CD4-positive, alpha-beta T cell treated with Interleukin-4 for 1 hour (primary cell): ENCODE data around the gene OR2V2.
"Not testable (repeated sequence)": the region's sequence is repeated elsewhere in the genome, so short reads cannot be mapped to it uniquely, and the experiment has no call there.

ENCODE experiments used
- DNase-seq, 2 donors: peaks; one replicate each; pipeline ENCODE4 v3.0.0-alpha.2; 2020 to 2022

The OR2V2 gene

GRCh38 chr5:181170996-181171395 is 23.6 kb downstream of the OR2V2 start:
- DNase-seq: no peak

GRCh38 chr5:181171782-181172181 is 24.4 kb downstream of the OR2V2 start:
- DNase-seq: no peak

- DNase-seq: peak in 1 of 2 donors; percentile 55
These were observed 25.6 kb downstream of the OR2V2 start for GRCh38 chr5:181173027-181173419.

- peak; percentile 67 to 70 for DNase-seq
These were observed 26.3 kb downstream of the OR2V2 start for GRCh38 chr5:181173420-181174342.

GRCh38 chr5:181176254-181176952 is 29.0 kb downstream of the OR2V2 start:
- DNase-seq: no peak

DNA sequence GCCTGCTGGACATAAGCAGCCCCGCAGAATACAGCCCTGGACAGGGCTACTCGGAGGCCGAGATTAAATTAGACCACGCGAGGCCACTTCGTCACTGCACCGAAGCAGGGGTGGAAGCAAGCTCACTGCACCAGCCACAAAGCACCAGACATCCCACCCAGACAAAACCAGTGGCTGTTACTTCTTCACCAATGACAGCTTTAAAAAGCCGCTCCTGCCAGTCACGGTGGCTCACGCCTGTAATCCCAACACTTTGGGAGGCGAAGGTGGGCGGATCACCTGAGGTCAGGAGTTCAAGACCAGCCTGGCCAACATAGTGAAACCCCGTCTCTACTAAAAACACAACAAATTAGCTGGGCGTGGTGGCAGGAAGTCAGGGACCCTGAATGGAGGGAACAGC is 30.2 kb downstream of the OR2V2 start:
- DNase-seq: not testable (repeated sequence)

DNA sequence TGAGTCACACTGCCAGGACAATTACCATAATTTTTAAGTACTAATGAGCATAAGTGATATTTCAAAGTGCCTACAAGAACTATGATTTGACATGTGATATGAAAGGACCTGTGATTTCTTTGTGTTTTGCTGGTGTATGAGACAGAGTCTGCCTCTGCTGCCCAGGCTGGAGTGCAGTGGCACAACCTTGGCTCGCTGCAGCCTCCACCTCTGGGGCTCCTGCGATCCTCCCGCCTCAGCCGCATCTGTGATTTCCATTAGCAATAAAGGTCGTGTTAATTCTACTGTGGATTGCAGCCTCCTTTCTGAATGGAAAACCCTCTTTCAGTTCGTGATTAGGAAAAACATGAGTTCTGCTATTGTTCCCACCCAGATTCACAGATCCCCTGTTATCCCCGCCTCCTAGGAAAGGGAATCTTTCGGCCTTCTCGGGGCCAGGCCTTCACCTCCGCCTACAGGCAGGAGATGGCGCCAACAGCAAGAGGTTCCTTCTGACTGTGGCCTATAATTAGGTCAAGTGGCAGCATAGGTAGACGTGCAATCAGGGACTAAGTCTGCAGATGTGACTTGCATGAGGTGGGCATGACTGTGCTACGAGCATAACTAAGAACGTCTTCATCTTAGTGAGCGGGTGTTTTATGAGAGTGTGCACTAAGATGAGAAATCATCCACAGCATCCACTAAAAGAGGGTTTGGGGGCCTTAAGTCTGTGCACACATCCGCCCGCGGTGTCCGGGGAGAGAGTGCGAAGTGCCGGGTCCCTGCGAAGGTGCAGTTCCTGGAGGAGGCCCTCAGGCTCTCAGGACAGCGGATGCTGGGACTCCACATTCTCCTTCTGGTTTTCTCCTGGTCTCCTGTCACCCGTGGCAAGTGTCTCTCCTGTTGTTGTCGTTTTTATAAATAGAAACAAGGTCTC is 34.5 kb downstream of the OR2V2 start:
- DNase-seq: peak; percentile 80 to 81

DNA sequence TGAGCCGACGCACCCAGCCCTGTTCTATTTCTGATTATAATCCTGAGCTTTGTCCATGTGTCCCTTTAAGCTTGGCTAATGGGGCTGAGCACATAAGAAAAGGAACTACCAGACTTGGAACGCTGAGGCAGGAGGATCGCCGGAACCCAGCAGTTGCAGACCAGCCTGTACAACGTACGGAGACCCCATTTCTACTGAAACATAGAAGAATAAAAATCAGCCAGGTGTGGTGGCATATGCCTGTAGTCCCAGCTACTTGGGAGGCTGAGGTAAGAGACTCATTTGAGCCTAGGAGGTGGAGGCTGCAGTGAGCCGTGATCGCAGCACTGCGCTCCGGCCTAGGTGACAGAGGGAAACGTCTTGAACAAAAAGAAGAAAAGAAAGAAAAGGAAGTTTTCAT is 35.3 kb downstream of the OR2V2 start:
- DNase-seq: no peak

DNA sequence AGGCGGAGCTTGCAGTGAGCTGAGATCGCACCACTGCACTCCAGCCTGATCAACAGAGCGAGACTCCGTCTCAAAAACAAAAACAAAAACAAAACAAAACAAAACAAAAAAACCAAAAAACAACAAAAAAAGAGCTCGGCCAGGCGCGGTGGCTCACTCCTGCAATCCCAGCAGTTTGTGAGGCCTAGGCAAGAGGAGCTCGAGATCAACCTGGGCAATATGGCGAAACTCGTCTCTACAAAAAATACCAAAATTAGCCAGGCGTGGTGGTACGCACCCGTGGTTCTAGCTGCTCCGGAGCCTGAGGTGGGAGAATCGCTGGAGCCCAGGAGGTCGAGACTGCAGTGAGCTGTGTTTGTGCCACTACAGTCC is 37.4 kb downstream of the OR2V2 start:
- no peak for DNase-seq

DNA sequence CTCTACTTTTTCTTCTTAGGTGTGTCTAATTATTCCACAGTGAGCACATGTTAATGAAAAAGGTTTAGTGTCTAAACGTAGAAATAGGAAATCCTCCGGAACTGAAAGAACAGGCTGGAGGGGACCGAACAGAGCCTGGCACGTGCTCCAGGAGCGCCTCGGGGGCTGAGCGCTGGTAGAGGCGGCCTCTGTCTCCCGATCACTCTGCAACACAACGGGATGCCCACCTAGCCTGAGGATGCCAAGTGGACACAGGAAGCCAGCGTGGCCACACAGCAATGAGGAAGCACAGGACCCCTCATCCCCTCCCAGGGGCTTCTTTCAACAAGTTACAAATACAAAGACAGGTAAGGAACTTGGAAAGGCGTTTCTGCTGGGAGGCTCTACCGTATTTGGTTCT is 38.2 kb downstream of the OR2V2 start:
- no peak for DNase-seq

DNA sequence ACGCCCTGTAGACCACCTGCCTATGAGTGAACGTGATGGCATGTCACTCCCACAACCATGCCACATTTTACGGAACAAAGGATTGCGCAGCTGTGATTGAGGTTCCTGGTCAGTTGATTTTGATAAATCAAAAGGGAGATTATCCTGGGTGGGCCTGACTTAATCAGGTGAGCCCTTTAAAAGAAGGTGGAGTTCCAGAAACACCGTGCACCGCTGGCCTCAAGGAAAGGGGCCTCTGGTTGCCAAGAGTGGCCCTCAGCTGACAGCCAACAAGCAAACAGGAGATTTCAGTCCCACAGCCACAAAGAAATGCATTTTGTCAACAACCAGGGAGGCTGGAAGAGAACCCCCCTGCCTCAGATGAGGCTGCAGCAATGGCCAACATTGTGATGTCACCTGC is 38.6 kb downstream of the OR2V2 start:
- DNase-seq: no peak

DNA sequence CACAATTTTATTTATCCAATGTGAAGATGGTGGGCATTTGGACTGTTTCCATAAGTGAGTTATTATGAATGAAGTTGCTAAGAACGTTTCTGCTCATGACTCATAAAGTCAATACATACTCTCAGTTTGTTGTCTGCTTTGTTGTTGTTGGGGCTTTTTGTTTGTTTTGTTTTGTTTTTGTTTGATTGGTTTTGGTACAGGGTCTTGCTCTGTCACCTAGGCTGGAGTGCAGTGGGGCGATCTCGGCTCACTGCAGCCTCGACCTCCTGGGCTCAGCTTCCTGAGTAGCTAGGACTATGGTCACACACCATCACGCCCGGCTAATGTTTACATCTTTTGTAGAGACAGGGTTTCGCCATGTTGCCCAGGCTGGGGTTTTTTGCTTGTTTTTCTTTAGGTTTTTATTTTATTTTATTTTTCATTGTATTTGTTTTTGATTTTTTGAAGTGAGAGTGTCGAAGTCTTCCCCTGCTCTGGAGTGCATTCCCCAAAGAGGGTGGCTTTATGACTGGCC is 39.7 kb downstream of the OR2V2 start:
- no peak for DNase-seq

- peak; percentile 67 to 72 for DNase-seq
These were observed 40.3 kb downstream of the OR2V2 start for GRCh38 chr5:181187500-181188213.

GRCh38 chr5:181188700-181189362 is 41.4 kb downstream of the OR2V2 start:
- DNase-seq: peak; percentile 85 to 88

DNA sequence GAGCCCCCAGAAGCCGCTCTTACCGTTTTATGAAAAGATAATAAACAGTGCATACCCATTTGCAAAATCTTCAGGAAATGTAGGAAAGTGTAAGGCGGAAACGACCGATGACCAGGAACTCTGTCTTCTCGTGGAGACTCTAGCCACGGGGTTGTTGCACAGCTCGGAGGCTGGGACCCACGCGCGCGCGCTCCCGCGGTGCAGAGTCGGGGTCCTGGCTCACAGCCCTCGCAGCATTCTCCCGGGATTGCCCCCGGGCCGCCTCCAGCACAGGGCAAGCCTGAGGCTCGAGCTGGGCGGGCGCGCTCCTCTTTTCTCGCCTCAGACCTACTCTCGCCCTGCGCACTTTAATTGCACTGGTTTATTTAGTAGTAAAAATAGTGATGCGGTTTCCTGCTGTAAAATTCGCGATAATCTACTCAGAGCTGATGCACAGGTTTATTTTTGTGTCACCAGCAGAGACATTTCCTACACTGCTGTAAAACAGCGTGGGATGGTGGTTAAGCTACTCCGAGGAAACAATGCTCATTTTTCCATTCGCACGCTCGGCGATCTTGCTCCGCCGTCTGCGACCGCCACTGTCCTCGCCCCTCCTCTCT is 42.1 kb downstream of the OR2V2 start:
- peak; percentile 58 to 84 for DNase-seq

DNA sequence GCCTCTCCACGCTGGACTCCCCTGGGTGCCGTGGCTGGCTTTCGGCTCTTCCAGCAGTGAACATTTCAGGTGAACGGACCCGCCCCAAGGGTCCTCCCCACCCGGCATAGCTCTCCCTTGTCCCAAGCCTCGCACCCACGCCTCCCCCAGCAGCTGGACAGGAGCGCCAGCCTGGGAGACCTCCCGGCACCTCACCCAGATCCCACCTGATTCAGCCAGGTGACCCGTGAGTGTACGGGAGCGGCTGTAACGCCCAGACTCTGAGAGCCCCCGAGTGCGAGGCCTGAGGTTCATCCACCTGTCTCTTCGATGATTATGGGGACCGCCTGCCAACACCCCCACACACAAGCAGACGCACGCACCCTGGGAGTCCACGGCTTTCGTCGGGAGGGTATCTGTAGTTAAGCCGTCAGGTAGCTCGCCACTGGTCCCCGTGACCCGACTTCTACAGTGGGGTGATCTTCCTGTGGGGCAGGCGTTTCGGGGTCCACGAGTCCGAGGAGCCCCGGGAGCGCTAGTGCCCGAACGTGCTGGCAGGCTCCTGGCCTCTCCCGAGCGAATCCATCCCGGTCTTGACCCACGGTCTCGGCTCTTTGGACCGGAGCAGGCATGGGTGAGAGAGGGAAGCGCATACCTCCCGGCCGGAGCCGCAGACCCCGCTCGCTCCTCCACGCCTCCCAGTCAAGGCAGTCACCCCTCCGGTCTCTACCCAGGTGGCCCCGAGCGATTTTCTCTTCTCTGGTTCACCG is 42.8 kb downstream of the OR2V2 start:
- peak; percentile 33 to 49 for DNase-seq

GRCh38 chr5:181190711-181191525 is 43.5 kb downstream of the OR2V2 start:
- peak; percentile 49 to 60 for DNase-seq

GRCh38 chr5:181191526-181192336 is 44.3 kb downstream of the OR2V2 start:
- DNase-seq: peak; percentile 98
